C4-2B (cell line): ENCODE results near the gene RBM26.
"Not testable (repeated sequence)": the region's sequence is repeated elsewhere in the genome, so short reads cannot be mapped to it uniquely, and the experiment has no call there.

Source experiments
- H3K27ac ChIP-seq: fragments of 450-650 bp; 2 replicates; pipeline ENCODE4 v1.5.1; 2017
- CTCF ChIP-seq: fragments of 450-650 bp; conservative IDR thresholded peaks from 2 replicates; pipeline ENCODE4 v1.5.1; 2017; ENCODE audit warnings: mild to moderate bottlenecking
- ZFX ChIP-seq: fragments of 450-650 bp; IDR thresholded peaks from 2 replicates; pipeline ENCODE4 v1.6.1; 2017

RBM26 gene

GRCh38 chr13:79282508-79282907 lies 123.5 kb downstream of the RBM26 start:
- H3K27ac ChIP-seq: no peak overlapping the region
- TF ChIP-seq ZFX (no peak), CTCF (no peak)

- H3K27ac ChIP-seq: no peak overlapping the region
- TF ChIP-seq CTCF: no peak
- no peak for TF ChIP-seq ZFX
Measured at GRCh38 chr13:79281339-79281747, 124.7 kb downstream of the RBM26 start.

GRCh38 chr13:79279735-79280134 lies 126.3 kb downstream of the RBM26 start:
- H3K27ac ChIP-seq: not testable (repeated sequence)

GRCh38 chr13:79273045-79273444 lies 133.0 kb downstream of the RBM26 start:
- H3K27ac ChIP-seq: no peak overlapping the region
- no peak for TF ChIP-seq CTCF
- TF ChIP-seq ZFX: no peak

GRCh38 chr13:79271616-79272015 lies 134.4 kb downstream of the RBM26 start:
- TF ChIP-seq ZFX: no peak
- no peak for TF ChIP-seq CTCF
- H3K27ac ChIP-seq: no peak overlapping the region

- H3K27ac ChIP-seq: no peak overlapping the region
- TF ChIP-seq ZFX (no peak), CTCF (no peak)
Measured at GRCh38 chr13:79270859-79271258, 135.2 kb downstream of the RBM26 start.
